ENCODE results near the gene MANF.
A peak's percentile ranks its signal among the peaks of the same experiment; 100 is the strongest.
"Not testable (repeated sequence)": the region's sequence is repeated elsewhere in the genome, so short reads cannot be mapped to it uniquely, and the experiment has no call there.

MANF gene

GRCh38 chr3:51384726-51385473 lies at the start of gene MANF:
Gene MANF, plus strand, starts transcription at chr3:51385291. Its CDS starts 52 bp downstream, at chr3:51385343.
- DNase-seq: peak; percentile 96

- no peak for DNase-seq
These were observed 48.8 kb upstream of the MANF start for GRCh38 chr3:51336261-51336660.

GRCh38 chr3:51337666-51338065 lies 47.4 kb upstream of the MANF start:
- DNase-seq: no peak

GRCh38 chr3:51338632-51339031 lies 46.5 kb upstream of the MANF start:
- no peak for DNase-seq

GRCh38 chr3:51340013-51340829 lies 44.9 kb upstream of the MANF start:
- DNase-seq: no peak

- DNase-seq: no peak
These were observed 44.0 kb upstream of the MANF start for GRCh38 chr3:51340989-51341636.

GRCh38 chr3:51343918-51344687 lies 41.0 kb upstream of the MANF start:
- DNase-seq: no peak

- no peak for DNase-seq
These were observed 34.3 kb upstream of the MANF start for GRCh38 chr3:51350751-51351150.

- no peak for DNase-seq
These were observed 32.0 kb upstream of the MANF start for GRCh38 chr3:51353131-51353530.

GRCh38 chr3:51353691-51354090 lies 31.4 kb upstream of the MANF start:
- no peak for DNase-seq

- no peak for DNase-seq
These were observed 30.9 kb upstream of the MANF start for GRCh38 chr3:51354172-51354571.

- no peak for DNase-seq
These were observed 30.1 kb upstream of the MANF start for GRCh38 chr3:51354731-51355615.

GRCh38 chr3:51355891-51356578 lies 29.1 kb upstream of the MANF start:
- no peak for DNase-seq

- no peak for DNase-seq
These were observed 27.2 kb upstream of the MANF start for GRCh38 chr3:51357856-51358255.

GRCh38 chr3:51358981-51359380 lies 26.1 kb upstream of the MANF start:
- no peak for DNase-seq

- no peak for DNase-seq
These were observed 24.3 kb upstream of the MANF start for GRCh38 chr3:51360806-51361205.

- DNase-seq: no peak
These were observed 23.3 kb upstream of the MANF start for GRCh38 chr3:51361746-51362145.

GRCh38 chr3:51362476-51362875 lies 22.6 kb upstream of the MANF start:
- no peak for DNase-seq

- DNase-seq: not testable (repeated sequence)
These were observed 16.8 kb upstream of the MANF start for GRCh38 chr3:51368276-51368675.

- DNase-seq: no peak
These were observed 13.0 kb upstream of the MANF start for GRCh38 chr3:51371943-51372557.

Data from activated CD4-positive, alpha-beta T cell treated with anti-CD3 and anti-CD28 coated beads for 1 hour (primary cell).